ENCODE data around the gene CXXC1.

CXXC1 gene

GRCh38 chr18:50307400-50307737 lies 19.9 kb upstream of the CXXC1 start:
- TF ChIP-seq CTCF (conservative IDR thresholded peaks at IDR 0.05) (no peak), ZFX (IDR thresholded peaks at IDR 0.05) (no peak)
- no peak overlapping the region for H3K27ac ChIP-seq

GRCh38 chr18:50306944-50307343 lies 19.5 kb upstream of the CXXC1 start:
- TF ChIP-seq CTCF (conservative IDR thresholded peaks at IDR 0.05) (no peak), ZFX (IDR thresholded peaks at IDR 0.05) (no peak)
- no peak overlapping the region for H3K27ac ChIP-seq

- TF ChIP-seq CTCF (conservative IDR thresholded peaks at IDR 0.05) (no peak), ZFX (IDR thresholded peaks at IDR 0.05) (no peak)
- no peak overlapping the region for H3K27ac ChIP-seq
These were observed 13.6 kb upstream of the CXXC1 start for GRCh38 chr18:50301074-50301473.

GRCh38 chr18:50299626-50300388 lies 12.3 kb upstream of the CXXC1 start:
- TF ChIP-seq CTCF (conservative IDR thresholded peaks at IDR 0.05) (no peak), ZFX (IDR thresholded peaks at IDR 0.05) (no peak)
- no peak overlapping the region for H3K27ac ChIP-seq

GRCh38 chr18:50298443-50299284 lies 11.2 kb upstream of the CXXC1 start:
- H3K27ac ChIP-seq = no peak overlapping the region

GRCh38 chr18:50297621-50298442 lies 10.3 kb upstream of the CXXC1 start:
- no peak for TF ChIP-seq ZFX (IDR thresholded peaks at IDR 0.05)
- TF ChIP-seq CTCF (conservative IDR thresholded peaks at IDR 0.05) = no peak
- H3K27ac ChIP-seq = no peak overlapping the region

More at GRCh38 chr18:50298443-50299284, 11.2 kb upstream of the CXXC1 start:
- TF ChIP-seq ZFX (IDR thresholded peaks at IDR 0.05) (no peak), CTCF (conservative IDR thresholded peaks at IDR 0.05) (no peak)

Data from C4-2B (cell line).